GM12878 (cell line): ENCODE data around the gene MINPP1. TPM values are rescaled to one million over a fixed set of nuclear protein-coding genes. Genes with fewer than 3 reads are reported as not detected.

Experiments
- ATAC-seq: fragments of 200-7000 bp; cut with Tn5 transposase; 3 replicates; pipeline ENCODE4 v1.9.1; 2020; ENCODE audit warnings: mild to moderate bottlenecking, moderate library complexity
- BruUV-seq: library from RNA; stranded (reverse); fragments of 400-500 nt; replicated peaks from 2 replicates; lab custom pipeline; 2021; lab: Mats Ljungman, UMichigan
- CTCF ChIA-PET: fragments of 300-600 bp; sonication (Branson Sonifier 250); formaldehyde crosslinking; extraction: SDS; loops from one replicate; lab custom pipeline; 2021; ENCODE audit warnings: inconsistent platforms; lab: Yijun Ruan, JAX
- POLR2A ChIA-PET: fragments of 350-600 bp; formaldehyde crosslinking; extraction: SDS; loops from one replicate; lab custom pipeline; 2021; ENCODE audit warnings: inconsistent platforms; lab: Charles Lee
- RAD21 ChIA-PET: fragments of 300-600 bp; sonication (Branson Sonifier 250); formaldehyde crosslinking; loops from one replicate; lab custom pipeline; 2023; ENCODE audit warnings: antibody characterized with exemption; ENCODE audit not compliant: unreplicated experiment; lab: Charles Lee
- SMC1A ChIA-PET: fragments of 300-600 bp; sonication (Branson Sonifier 250); formaldehyde crosslinking; loops from one replicate; lab custom pipeline; 2023; ENCODE audit not compliant: unreplicated experiment, uncharacterized antibody; lab: Charles Lee
- DNase-seq: peaks from one replicate; pipeline ENCODE4 v3.0.0-alpha.2; 2011; ENCODE audit warnings: low read depth, low spot score
- FAIRE-seq: peaks from 3 replicates; lab custom pipeline; 2011; peaks lifted over from hg19 to GRCh38; lab: Jason Lieb, UNC
- H2AFZ ChIP-seq: 2 replicates; pipeline ENCODE4 v1.6.0; 2011; ENCODE audit warnings: low read depth, low read length, control low read depth; ENCODE audit not compliant: control insufficient read depth
- H3K27ac ChIP-seq: 2 replicates; pipeline ENCODE4 v1.5.1; 2011; ENCODE audit warnings: control low read depth; ENCODE audit not compliant: control insufficient read depth, insufficient read depth
- H3K27me3 ChIP-seq, 2 experiments: replicated peaks in 1 of 2; 2 replicates each; pipeline versions ENCODE4 v1.6.0 to v1.6.1; 2011; ENCODE audit warnings: low read length in 1 of 2; ENCODE audit not compliant: control insufficient read depth in 2 of 2, insufficient read depth in 2 of 2
- H3K36me3 ChIP-seq, 2 experiments: 2 replicates each; pipeline ENCODE4 v1.5.1; 2011; ENCODE audit warnings: low read length in 1 of 2; ENCODE audit not compliant: control insufficient read depth in 2 of 2, insufficient read depth in 2 of 2
- H3K4me1 ChIP-seq: 2 replicates; pipeline ENCODE4 v1.6.1; 2011; ENCODE audit warnings: mild to moderate bottlenecking, low read length, moderate library complexity, mixed read lengths; ENCODE audit not compliant: control insufficient read depth, insufficient read depth
- H3K4me2 ChIP-seq: 2 replicates; pipeline ENCODE4 v1.6.0; 2011; ENCODE audit warnings: control low read depth; ENCODE audit not compliant: control insufficient read depth, insufficient read depth
- H3K4me3 ChIP-seq: fragments of 200-600 bp; sonication (generic); 2 replicates; pipeline ENCODE4 v1.5.1; 2016
- H3K79me2 ChIP-seq: 2 replicates; pipeline ENCODE4 v1.6.0; 2011; ENCODE audit warnings: low read length; ENCODE audit not compliant: control insufficient read depth, insufficient read depth
- H3K9ac ChIP-seq: 2 replicates; pipeline ENCODE4 v1.8.0; 2011; ENCODE audit warnings: low read length, control low read depth, mixed read lengths; ENCODE audit not compliant: control insufficient read depth, insufficient read depth
- H3K9me3 ChIP-seq: replicated peaks from 3 replicates; pipeline ENCODE4 v1.5.1; 2011; ENCODE audit warnings: mild to moderate bottlenecking, low read length; ENCODE audit not compliant: control insufficient read depth, insufficient read depth
- H4K20me1 ChIP-seq: 2 replicates; pipeline ENCODE4 v1.6.0; 2011; ENCODE audit not compliant: control insufficient read depth, insufficient read depth
- CHD2 ChIP-seq: IDR thresholded peaks from 2 replicates; pipeline ENCODE4 v1.6.1; 2011; ENCODE audit warnings: low read depth, low read length, improper control_type of control experiment, borderline replicate concordance
- MXI1 ChIP-seq: fragments of 150-350 bp; IDR thresholded peaks from 2 replicates; pipeline ENCODE4 v1.6.1; 2011; ENCODE audit warnings: low read depth, mild to moderate bottlenecking, inconsistent platforms, low read length, improper control_type of control experiment
- MYB ChIP-seq: fragments of 150-350 bp; IDR thresholded peaks from 2 replicates; pipeline ENCODE4 v1.6.1; 2014; ENCODE audit warnings: mild to moderate bottlenecking, low read depth, low read length, borderline replicate concordance
- NFXL1 ChIP-seq: fragments of 450-650 bp; IDR thresholded peaks from 2 replicates; pipeline ENCODE4 v1.6.1; 2017; ENCODE audit warnings: antibody characterized with exemption, mild to moderate bottlenecking, borderline replicate concordance
- NFYA ChIP-seq: IDR thresholded peaks from 2 replicates; pipeline ENCODE4 v1.6.1; 2011; ENCODE audit warnings: low read depth, mild to moderate bottlenecking, low read length, improper control_type of control experiment, borderline replicate concordance
- RCOR1 ChIP-seq: conservative IDR thresholded peaks from 2 replicates; pipeline ENCODE4 v1.6.1; 2012; ENCODE audit warnings: low read depth, low read length, improper control_type of control experiment
- RELA ChIP-seq: fragments of 450-650 bp; IDR thresholded peaks from 2 replicates; pipeline ENCODE4 v1.8.0; 2014; ENCODE audit warnings: borderline replicate concordance; ENCODE audit not compliant: partially characterized antibody
- SIN3A ChIP-seq: IDR thresholded peaks from 2 replicates; pipeline ENCODE4 v1.6.1; 2012; ENCODE audit warnings: low read depth, low read length, improper control_type of control experiment
- SMAD5 ChIP-seq: IDR thresholded peaks from 2 replicates; pipeline ENCODE4 v1.6.1; 2016; ENCODE audit warnings: antibody characterized with exemption, low read depth
- WRNIP1 ChIP-seq: IDR thresholded peaks from 2 replicates; pipeline ENCODE4 v1.6.1; 2011; ENCODE audit warnings: low read depth, low read length, improper control_type of control experiment, borderline replicate concordance
- WGBS: methylation state at CpG from one replicate; pipeline ENCODE4 v1.1.6; 2016; ENCODE audit warnings: low lambda C conversion rate; ENCODE audit not compliant: insufficient replicate concordance, insufficient coverage; ENCODE audit errors: missing lambda C conversion rate; 5-methylcytosine and 5-hydroxymethylcytosine counted together
- in situ Hi-C: fragments of 300-500 bp; cut with MboI; formaldehyde crosslinking; loops from 9 replicates; pipeline ENCODE4 v1.14.3; 2018; ENCODE audit warnings: mixed read lengths
- intact Hi-C: fragments of 100-400 bp; cut with micrococcal nuclease; formaldehyde crosslinking; loops from one replicate; pipeline ENCODE4 v1.14.2; 2022; ENCODE audit not compliant: unreplicated experiment
- polyA plus RNA-seq, 11 experiments: library from polyadenylated mRNA; depleted of rRNA in 4 of 11; unstranded in 6 of 11; stranded (reverse) in 5 of 11; fragments of >200 nt; fragmentation: Nextera tagmentation in 4 of 11; fragmentation: Illumina TruSeq in 1 of 11; extraction: Ambion mirVana in 4 of 11; extraction: Trizol in 1 of 11; gene quantifications; 1 replicate in 1 of 11; 2 replicates in 10 of 11; pipeline versions ENCODE4 v1.2.1 to v1.2.3, GENCODE V29; 2011 to 2016; ENCODE audit warnings: inconsistent platforms in 2 of 11, missing spikeins in 2 of 11, low read depth in 1 of 11
- total RNA-seq, 4 experiments: library from RNA; depleted of rRNA in 3 of 4; stranded (reverse); fragments of >200 nt in 3 of 4; fragmentation: Illumina TruSeq in 1 of 4; extraction: Trizol in 1 of 4; gene quantifications; 2 replicates each; pipeline versions ENCODE4 v1.2.1 to v1.2.3, GENCODE V29; 2013 to 2021
- TF ChIP-seq, protein P1 (sequence below): fragments of 450-650 bp; IDR thresholded peaks from 2 replicates; pipeline ENCODE4 v1.6.1; 2017; ENCODE audit warnings: mild to moderate bottlenecking, moderate library complexity
- TF ChIP-seq, protein P2 (sequence below), 3 experiments: IDR thresholded peaks in 2 of 3; conservative IDR thresholded peaks in 1 of 3; 2 replicates each; pipeline ENCODE4 v1.5.1; 2011; ENCODE audit warnings: low read depth in 3 of 3, low read length in 3 of 3, mild to moderate bottlenecking in 3 of 3, control low read depth in 2 of 3, moderate library complexity in 2 of 3, inconsistent platforms in 1 of 3, mixed read lengths in 1 of 3; ENCODE audit not compliant: control insufficient read depth in 2 of 3, insufficient read depth in 1 of 3; ENCODE audit errors: extremely low read depth in 1 of 3

Gene MINPP1
- total and polyA plus RNA-seq, 10 of the 15 experiments (the other 5 are each of a cell fraction or from before 2014, with no cell fraction given), result 3.9 to 29.2 (median 10.7) TPM

DNA sequence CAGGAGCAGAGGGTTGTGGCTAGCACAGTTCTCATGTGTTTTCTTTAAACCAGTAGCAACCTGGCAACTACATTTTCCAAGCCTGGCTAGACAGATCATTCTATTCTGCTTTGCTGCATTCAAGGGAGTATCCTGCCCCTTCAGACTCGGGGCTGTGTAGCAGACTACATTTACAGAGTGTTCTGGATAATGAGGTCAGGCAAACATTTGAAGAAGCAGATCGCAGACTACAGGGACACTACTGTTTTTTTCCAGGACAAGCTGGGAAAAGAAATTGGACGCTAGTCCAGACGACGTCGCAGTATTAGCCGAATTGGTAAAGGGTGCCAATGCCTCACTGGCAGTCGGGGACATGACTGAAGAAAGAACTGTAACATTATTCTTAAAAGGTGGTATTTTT is 94.0 kb downstream of the MINPP1 start:
- CTCF ChIA-PET, result no interaction called here
- Histone ChIP-seq H3K27me3 (no peaks in the 10 kb centered on the region), H3K9ac (no peak overlapping the region), H3K27ac (no peak overlapping the region), H3K4me3 (no peak overlapping the region), H2AFZ (no peak overlapping the region), H3K4me2 (no peak overlapping the region), H4K20me1 (no peaks in the 10 kb centered on the region), H3K36me3 (no peaks in the 10 kb centered on the region), H3K4me1 (peaks cover 5% of the 10 kb centered on the region), H3K9me3 (no peaks in the 10 kb centered on the region; the same call in 2 of the 3 replicates), H3K79me2 (no peaks in the 10 kb centered on the region)
- RAD21 ChIA-PET, result no interaction called here
- WGBS, result 83% methylated on average over 8 of the region's 8 CpGs
- POLR2A ChIA-PET, result no interaction called here
- DNase-seq (no peak), ATAC-seq (no peak), FAIRE-seq (no peak)
- intact Hi-C loops, result no loop called here
- TF ChIP-seq RELA (no peak), MXI1 (no peak), NFYA (no peak), WRNIP1 (no peak), CHD2 (no peak), SMAD5 (no peak), MYB (no peak), NFXL1 (no peak), RCOR1 (no peak), SIN3A (no peak)
- TF ChIP-seq, protein P1, sequence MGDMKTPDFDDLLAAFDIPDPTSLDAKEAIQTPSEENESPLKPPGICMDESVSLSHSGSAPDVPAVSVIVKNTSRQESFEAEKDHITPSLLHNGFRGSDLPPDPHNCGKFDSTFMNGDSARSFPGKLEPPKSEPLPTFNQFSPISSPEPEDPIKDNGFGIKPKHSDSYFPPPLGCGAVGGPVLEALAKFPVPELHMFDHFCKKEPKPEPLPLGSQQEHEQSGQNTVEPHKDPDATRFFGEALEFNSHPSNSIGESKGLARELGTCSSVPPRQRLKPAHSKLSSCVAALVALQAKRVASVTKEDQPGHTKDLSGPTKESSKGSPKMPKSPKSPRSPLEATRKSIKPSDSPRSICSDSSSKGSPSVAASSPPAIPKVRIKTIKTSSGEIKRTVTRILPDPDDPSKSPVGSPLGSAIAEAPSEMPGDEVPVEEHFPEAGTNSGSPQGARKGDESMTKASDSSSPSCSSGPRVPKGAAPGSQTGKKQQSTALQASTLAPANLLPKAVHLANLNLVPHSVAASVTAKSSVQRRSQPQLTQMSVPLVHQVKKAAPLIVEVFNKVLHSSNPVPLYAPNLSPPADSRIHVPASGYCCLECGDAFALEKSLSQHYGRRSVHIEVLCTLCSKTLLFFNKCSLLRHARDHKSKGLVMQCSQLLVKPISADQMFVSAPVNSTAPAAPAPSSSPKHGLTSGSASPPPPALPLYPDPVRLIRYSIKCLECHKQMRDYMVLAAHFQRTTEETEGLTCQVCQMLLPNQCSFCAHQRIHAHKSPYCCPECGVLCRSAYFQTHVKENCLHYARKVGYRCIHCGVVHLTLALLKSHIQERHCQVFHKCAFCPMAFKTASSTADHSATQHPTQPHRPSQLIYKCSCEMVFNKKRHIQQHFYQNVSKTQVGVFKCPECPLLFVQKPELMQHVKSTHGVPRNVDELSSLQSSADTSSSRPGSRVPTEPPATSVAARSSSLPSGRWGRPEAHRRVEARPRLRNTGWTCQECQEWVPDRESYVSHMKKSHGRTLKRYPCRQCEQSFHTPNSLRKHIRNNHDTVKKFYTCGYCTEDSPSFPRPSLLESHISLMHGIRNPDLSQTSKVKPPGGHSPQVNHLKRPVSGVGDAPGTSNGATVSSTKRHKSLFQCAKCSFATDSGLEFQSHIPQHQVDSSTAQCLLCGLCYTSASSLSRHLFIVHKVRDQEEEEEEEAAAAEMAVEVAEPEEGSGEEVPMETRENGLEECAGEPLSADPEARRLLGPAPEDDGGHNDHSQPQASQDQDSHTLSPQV, result no peak
- TF ChIP-seq, protein P2, sequence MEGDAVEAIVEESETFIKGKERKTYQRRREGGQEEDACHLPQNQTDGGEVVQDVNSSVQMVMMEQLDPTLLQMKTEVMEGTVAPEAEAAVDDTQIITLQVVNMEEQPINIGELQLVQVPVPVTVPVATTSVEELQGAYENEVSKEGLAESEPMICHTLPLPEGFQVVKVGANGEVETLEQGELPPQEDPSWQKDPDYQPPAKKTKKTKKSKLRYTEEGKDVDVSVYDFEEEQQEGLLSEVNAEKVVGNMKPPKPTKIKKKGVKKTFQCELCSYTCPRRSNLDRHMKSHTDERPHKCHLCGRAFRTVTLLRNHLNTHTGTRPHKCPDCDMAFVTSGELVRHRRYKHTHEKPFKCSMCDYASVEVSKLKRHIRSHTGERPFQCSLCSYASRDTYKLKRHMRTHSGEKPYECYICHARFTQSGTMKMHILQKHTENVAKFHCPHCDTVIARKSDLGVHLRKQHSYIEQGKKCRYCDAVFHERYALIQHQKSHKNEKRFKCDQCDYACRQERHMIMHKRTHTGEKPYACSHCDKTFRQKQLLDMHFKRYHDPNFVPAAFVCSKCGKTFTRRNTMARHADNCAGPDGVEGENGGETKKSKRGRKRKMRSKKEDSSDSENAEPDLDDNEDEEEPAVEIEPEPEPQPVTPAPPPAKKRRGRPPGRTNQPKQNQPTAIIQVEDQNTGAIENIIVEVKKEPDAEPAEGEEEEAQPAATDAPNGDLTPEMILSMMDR (IDR thresholded peaks at IDR 0.05 in 2 of 3, conservative IDR thresholded peaks at IDR 0.05 in 1 of 3; ENCODE audit: control insufficient read depth in 2 of 3, extremely low read depth in 1 of 3, insufficient read depth in 1 of 3, low read depth in 3 of 3, low read length in 3 of 3), result no peak
- in situ Hi-C loops, result no loop called here
- SMC1A ChIA-PET, result no interaction called here
- BruUV-seq, result no TSS peak
